ENCODE data around the gene ATG7. TPM values are rescaled to one million over a fixed set of nuclear protein-coding genes. Genes with fewer than 3 reads are reported as not detected.

The ATG7 gene
- total and polyA plus RNA-seq, 11 donors, result 4.4 to 45.1 (median 14.4) TPM

DNA sequence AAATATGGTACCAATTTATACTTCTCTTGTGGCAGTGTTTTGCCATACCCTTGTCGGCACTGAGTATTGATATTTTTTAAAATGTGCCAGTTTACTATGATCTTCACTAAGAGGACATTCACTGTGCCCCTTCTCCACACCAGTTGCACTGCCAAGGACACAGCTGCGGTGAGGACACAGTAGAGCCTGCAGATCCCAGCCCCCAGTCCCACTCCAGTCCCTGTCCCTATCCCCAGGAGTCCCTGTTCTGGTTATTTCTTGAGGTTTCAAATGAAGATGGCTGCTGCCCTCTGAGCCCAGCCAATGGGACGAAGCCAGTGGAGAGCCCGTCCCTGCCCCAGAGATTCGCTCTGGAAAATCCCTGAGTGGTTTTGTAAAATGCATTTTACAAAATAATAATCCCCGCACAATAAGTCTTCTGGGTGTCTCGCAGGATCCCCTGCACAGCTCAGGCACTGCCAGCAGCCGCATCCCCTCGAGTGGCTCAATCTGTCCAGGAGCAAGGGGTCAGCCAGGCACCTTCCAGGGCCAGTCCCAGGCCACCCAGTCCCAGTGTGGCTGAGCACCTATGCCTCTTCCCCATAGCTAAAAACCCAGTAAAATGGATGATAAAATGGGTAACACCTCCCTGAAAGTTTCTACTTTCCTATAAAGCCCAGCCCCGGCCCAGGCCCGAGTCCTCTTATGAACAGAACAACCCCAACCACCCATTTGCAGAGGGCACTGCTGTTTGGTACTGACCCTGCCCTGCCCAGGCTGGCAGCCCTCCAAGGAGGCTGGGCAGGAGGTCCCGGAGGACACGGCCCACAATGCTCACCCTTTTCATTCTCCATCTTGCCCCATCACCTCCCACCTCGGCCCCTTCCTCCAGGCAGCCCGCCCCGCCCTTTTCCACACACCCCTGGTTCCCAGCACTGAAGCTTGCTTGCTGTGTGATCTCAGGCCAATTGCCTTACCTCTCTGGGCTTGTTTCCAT is 280.4 kb downstream of the ATG7 start:
- peak in 2 of 5 donors; percentile 14 to 42 for DNase-seq
- TF ChIP-seq, protein P1, sequence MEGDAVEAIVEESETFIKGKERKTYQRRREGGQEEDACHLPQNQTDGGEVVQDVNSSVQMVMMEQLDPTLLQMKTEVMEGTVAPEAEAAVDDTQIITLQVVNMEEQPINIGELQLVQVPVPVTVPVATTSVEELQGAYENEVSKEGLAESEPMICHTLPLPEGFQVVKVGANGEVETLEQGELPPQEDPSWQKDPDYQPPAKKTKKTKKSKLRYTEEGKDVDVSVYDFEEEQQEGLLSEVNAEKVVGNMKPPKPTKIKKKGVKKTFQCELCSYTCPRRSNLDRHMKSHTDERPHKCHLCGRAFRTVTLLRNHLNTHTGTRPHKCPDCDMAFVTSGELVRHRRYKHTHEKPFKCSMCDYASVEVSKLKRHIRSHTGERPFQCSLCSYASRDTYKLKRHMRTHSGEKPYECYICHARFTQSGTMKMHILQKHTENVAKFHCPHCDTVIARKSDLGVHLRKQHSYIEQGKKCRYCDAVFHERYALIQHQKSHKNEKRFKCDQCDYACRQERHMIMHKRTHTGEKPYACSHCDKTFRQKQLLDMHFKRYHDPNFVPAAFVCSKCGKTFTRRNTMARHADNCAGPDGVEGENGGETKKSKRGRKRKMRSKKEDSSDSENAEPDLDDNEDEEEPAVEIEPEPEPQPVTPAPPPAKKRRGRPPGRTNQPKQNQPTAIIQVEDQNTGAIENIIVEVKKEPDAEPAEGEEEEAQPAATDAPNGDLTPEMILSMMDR (IDR thresholded peaks at IDR 0.05), result no peak
- no peak for TF ChIP-seq POLR2A (IDR thresholded peaks at IDR 0.05)
- Histone ChIP-seq H3K27ac (peak overlapping the region in 3 of 12 donors; percentile 16 to 58 (median 44)), H3K9me3 (no peaks in the 10 kb centered on the region), H3K27me3 (no peaks in the 10 kb centered on the region), H3K4me1 (peaks cover 14 to 72% (median 53%) of the 10 kb centered on the region in 12 donors), H3K4me3 (no peak overlapping the region), H3K36me3 (peaks cover 0 to 33% (median 16%) of the 10 kb centered on the region in 9 donors)
- no peak for ATAC-seq
- 89 to 93% (median 91%) methylated on average over 16 of the region's 16 CpGs for WGBS, 4 donors
- intact Hi-C loops (cut with DNase I), result loop anchor here in 1 of 10 donors (10.0 kb wide), 1 partner anchor 168 kb away; no protein-coding TSS in a partner anchor

DNA sequence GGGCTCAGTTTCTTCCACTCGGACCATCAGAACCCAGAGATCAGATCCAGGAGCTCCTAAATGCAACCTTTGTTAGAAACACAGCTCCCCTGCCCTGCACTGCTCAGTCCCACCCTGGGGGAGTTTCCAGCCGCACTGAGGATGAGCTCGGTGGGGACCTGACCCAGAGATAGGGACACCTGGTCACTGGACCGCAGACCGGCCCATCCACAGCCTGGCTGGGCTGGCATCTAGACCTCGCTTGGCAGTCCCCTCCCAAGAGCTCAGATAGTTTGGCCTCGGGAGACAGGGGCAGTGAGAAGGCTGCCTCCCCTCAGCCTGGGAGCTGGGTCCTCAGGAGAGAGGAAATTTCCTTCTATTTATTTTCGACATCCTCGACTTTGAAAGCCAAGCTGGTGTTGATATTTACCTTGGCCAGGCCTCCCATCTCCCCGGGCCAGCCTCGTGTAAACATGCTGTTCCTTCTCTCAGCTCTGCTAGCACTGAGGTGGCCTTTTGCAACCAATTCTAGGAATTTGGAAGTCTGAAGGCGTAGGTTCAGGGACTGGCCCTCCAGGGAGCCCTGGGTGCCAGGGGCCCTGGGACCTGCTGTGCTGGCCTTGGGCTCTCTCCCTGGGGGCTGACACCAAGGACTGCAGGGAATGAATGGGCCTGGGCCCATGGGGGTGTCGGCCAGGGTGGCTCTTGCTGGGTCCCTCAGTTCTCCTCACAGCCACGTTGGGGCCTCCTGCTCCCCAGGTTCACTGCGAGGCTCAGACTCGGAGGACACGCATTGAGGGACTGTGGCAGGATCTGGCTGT is 281.4 kb downstream of the ATG7 start:
- intact Hi-C loops (cut with DNase I), result loop anchor here in 1 of 10 donors (10.0 kb wide), 1 partner anchor 169 kb away; no protein-coding TSS in a partner anchor
- TF ChIP-seq, protein P1 (IDR thresholded peaks at IDR 0.05), result no peak
- no peak for TF ChIP-seq POLR2A (IDR thresholded peaks at IDR 0.05)
- Histone ChIP-seq H3K27ac (peak overlapping the region in 10 of 12 donors; percentile 6 to 63 (median 28)), H3K4me3 (no peak overlapping the region), H3K36me3 (peaks cover 0 to 43% (median 25%) of the 10 kb centered on the region in 9 donors), H3K27me3 (no peaks in the 10 kb centered on the region), H3K9me3 (no peaks in the 10 kb centered on the region), H3K4me1 (peaks cover 15 to 75% (median 55%) of the 10 kb centered on the region in 12 donors)
- DNase-seq, result peak in 3 of 5 donors; percentile 46 to 59 (median 48)
- WGBS, 4 donors, result 56 to 72% (median 67%) methylated on average over 12 to 17 of the region's 17 CpGs
- ATAC-seq, result peak in 3 of 4 donors; percentile 18 to 41 (median 27)

DNA sequence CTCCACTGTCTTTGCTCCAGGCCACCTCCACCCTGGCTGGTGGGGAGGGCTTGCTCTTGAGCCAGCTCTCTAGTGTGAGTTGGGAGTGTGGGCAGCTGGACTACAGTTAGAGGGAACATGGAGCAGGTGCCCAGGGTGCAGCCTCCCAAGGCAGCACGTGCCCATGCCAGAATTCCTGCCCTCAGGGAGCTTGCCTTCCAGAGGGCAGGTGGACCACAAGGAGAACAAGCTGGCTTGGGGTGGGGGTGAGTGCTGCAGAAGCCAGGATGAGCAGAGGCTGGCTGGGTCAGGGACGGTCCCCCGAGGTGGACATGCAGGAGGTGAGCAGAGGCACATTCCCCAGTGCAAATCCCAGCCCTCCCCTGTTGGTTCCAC is 282.0 kb downstream of the ATG7 start:
- TF ChIP-seq POLR2A (IDR thresholded peaks at IDR 0.05), result no peak
- TF ChIP-seq, protein P1 (IDR thresholded peaks at IDR 0.05), result no peak
- H3K4me3 ChIP-seq, result no peak overlapping the region

More for the DNA sequence above, 282.0 kb downstream of the ATG7 start:
- peak in 1 of 5 donors; percentile 21 for DNase-seq
- peak overlapping the region in 7 of 12 donors; percentile 6 to 63 (median 18) for H3K27ac ChIP-seq
- peaks cover 0 to 49% (median 31%) of the 10 kb centered on the region in 9 donors for H3K36me3 ChIP-seq
- peak in 2 of 4 donors; percentile 3 to 10 for ATAC-seq
- WGBS, 4 donors, result 81 to 100% (median 88%) methylated on average over 2 to 3 of the region's 3 CpGs
- peaks cover 15 to 73% (median 52%) of the 10 kb centered on the region in 12 donors for H3K4me1 ChIP-seq
- no peaks in the 10 kb centered on the region for H3K9me3 ChIP-seq
- intact Hi-C loops (cut with DNase I), result loop anchor here in 1 of 10 donors (10.0 kb wide), 1 partner anchor 169 kb away; no protein-coding TSS in a partner anchor
- H3K27me3 ChIP-seq, result no peaks in the 10 kb centered on the region

Data from heart left ventricle (tissue), 16 donors.